Kidney (tissue), 14 donors: Measurements from ENCODE around the gene SHISA6. TPM values are rescaled to one million over a fixed set of nuclear protein-coding genes. Genes with fewer than 3 reads are reported as not detected.

Experiments
- DNase-seq, 5 donors: peaks; one replicate each; pipeline ENCODE4 v3.0.0-alpha.2; 2013 to 2020
- FAIRE-seq: peaks from 2 replicates; lab custom pipeline; 2012; peaks lifted over from hg19 to GRCh38; lab: Jason Lieb, UNC
- H3K27ac ChIP-seq, 2 donors: one replicate each; pipeline ENCODE4 v1.7.0; 2013; ENCODE audit warnings: low read depth in 2 of 2, low read length in 2 of 2, inconsistent platforms in 1 of 2
- H3K27me3 ChIP-seq: one replicate; pipeline ENCODE4 v1.7.1; 2013; ENCODE audit warnings: low read length, inconsistent platforms; ENCODE audit not compliant: control insufficient read depth, insufficient read depth
- H3K36me3 ChIP-seq, 3 donors: one replicate each; pipeline versions ENCODE4 v1.7.0 to v1.7.1; 2013; ENCODE audit warnings: low read length in 3 of 3, control low read depth in 1 of 3, inconsistent platforms in 1 of 3; ENCODE audit not compliant: insufficient read depth in 3 of 3, control insufficient read depth in 2 of 3
- H3K4me1 ChIP-seq, 3 donors: one replicate each; pipeline versions ENCODE4 v1.7.0 to v1.7.1; 2013; ENCODE audit warnings: low read length in 3 of 3, inconsistent platforms in 1 of 3, low read depth in 1 of 3; ENCODE audit not compliant: control insufficient read depth in 2 of 3, insufficient read depth in 2 of 3
- H3K4me3 ChIP-seq, 3 donors: one replicate each; pipeline versions ENCODE4 v1.7.0 to v1.8.1; 2013; ENCODE audit warnings: low read length in 3 of 3, control low read depth in 1 of 3, inconsistent platforms in 1 of 3
- H3K9ac ChIP-seq, 3 donors: one replicate each; pipeline versions ENCODE4 v1.7.0 to v1.7.1; 2013; ENCODE audit warnings: low read length in 3 of 3, control low read depth in 1 of 3, inconsistent platforms in 1 of 3
- H3K9me3 ChIP-seq, 3 donors: one replicate each; pipeline versions ENCODE4 v1.7.0 to v1.7.1; 2013; ENCODE audit warnings: low read length in 3 of 3, control low read depth in 1 of 3, inconsistent platforms in 1 of 3; ENCODE audit not compliant: control insufficient read depth in 2 of 3, insufficient read depth in 1 of 3
- CTCF ChIP-seq: IDR thresholded peaks from 3 replicates; pipeline ENCODE4 v1.5.1; 2012; ENCODE audit warnings: mild to moderate bottlenecking, moderate library complexity, borderline replicate concordance; ENCODE audit not compliant: insufficient read depth; ENCODE audit errors: extremely low read depth
- intact Hi-C: fragments of 100-400 bp; cut with DNase I; formaldehyde crosslinking; loops from one replicate; pipeline ENCODE4 v1.11.1; 2022
- polyA plus RNA-seq: library from polyadenylated mRNA; stranded (reverse); fragments of 350-450 nt; fragmentation: Illumina TruSeq; extraction: RNeasy Lipid Tissue Mini Kit (QIAGEN cat#74804); gene quantifications from one replicate; pipeline ENCODE4 v1.2.3, GENCODE V29; 2014; ENCODE audit warnings: low read depth, low replicate concordance; ENCODE audit not compliant: insufficient read depth
- total RNA-seq: library from RNA; stranded (reverse); fragmentation: NEBNext Ultra II Directional; extraction: Animal tissue kit (Norgen Biotek cat#: 25700); gene quantifications from one replicate; pipeline ENCODE4 v1.2.1, GENCODE V29; 2021
- donor health status: control.
- donor health status: control.
- donor health status: control.
- donor health status: control.
- donor health status: control.
- donor health status: DM: yes; HTN: yes; CAD: no.
- donor health status: Normal renal cell carcinoma (clear cell type).

The SHISA6 gene
- total and polyA plus RNA-seq, 2 donors from 2014 or later, result 0.84 to 1.0 TPM

- DNase-seq (no peak), FAIRE-seq (no peak)
- intact Hi-C loops, result no loop called here
- no peak overlapping the region for H3K27ac ChIP-seq
- H3K4me3 ChIP-seq, result no peak overlapping the region
- no peaks in the 10 kb centered on the region for H3K27me3 ChIP-seq
- H3K9ac ChIP-seq, result no peak overlapping the region
- no peaks in the 10 kb centered on the region for H3K4me1 ChIP-seq
- TF ChIP-seq CTCF, result no peak
- H3K36me3 ChIP-seq, result no peaks in the 10 kb centered on the region
- no peaks in the 10 kb centered on the region for H3K9me3 ChIP-seq
These were observed 324.6 kb downstream of the SHISA6 start for GRCh38 chr17:11565591-11565990.

- FAIRE-seq (no peak), DNase-seq (no peak)
- no peak overlapping the region for H3K27ac ChIP-seq
- no peak for TF ChIP-seq CTCF
- H3K36me3 ChIP-seq, result no peaks in the 10 kb centered on the region
- H3K4me1 ChIP-seq, result no peaks in the 10 kb centered on the region
- no peaks in the 10 kb centered on the region for H3K9me3 ChIP-seq
- intact Hi-C loops, result no loop called here
- no peaks in the 10 kb centered on the region for H3K27me3 ChIP-seq
- H3K9ac ChIP-seq, result no peak overlapping the region
- H3K4me3 ChIP-seq, result no peak overlapping the region
These were observed 338.0 kb downstream of the SHISA6 start for GRCh38 chr17:11578998-11579397.

GRCh38 chr17:11580677-11581076, 339.7 kb downstream of the SHISA6 start:
- no peak for DNase-seq
- intact Hi-C loops, result no loop called here

More at GRCh38 chr17:11580677-11581076, 339.7 kb downstream of the SHISA6 start:
- FAIRE-seq, result no peak
- no peaks in the 10 kb centered on the region for H3K27me3 ChIP-seq
- no peak overlapping the region for H3K9ac ChIP-seq
- H3K4me1 ChIP-seq, result no peaks in the 10 kb centered on the region
- no peak overlapping the region for H3K27ac ChIP-seq
- H3K9me3 ChIP-seq, result no peaks in the 10 kb centered on the region
- H3K4me3 ChIP-seq, result no peak overlapping the region
- H3K36me3 ChIP-seq, result no peaks in the 10 kb centered on the region
- no peak for TF ChIP-seq CTCF
